OCI-LY3 (cell line): Measurements from ENCODE around the gene JSRP1.

ENCODE experiments used
- H2AFZ ChIP-seq: fragments of 200-600, 300-600 bp; shearing (Covaris generic); 2 replicates; pipeline ENCODE4 v1.6.0; 2014; ENCODE audit warnings: antibody characterized with exemption, low read depth, low read length
- H3K27ac ChIP-seq: fragments of 200-600, 300-600 bp; sonication (generic); 2 replicates; pipeline ENCODE4 v1.5.1; 2014; ENCODE audit warnings: mild to moderate bottlenecking, low read length, moderate library complexity, mixed read lengths
- H3K27me3 ChIP-seq: fragments of 200-600, 300-600 bp; sonication (generic); 2 replicates; pipeline ENCODE4 v1.6.1; 2014; ENCODE audit warnings: low read depth, low read length, mixed read lengths
- H3K36me3 ChIP-seq: fragments of 200-600, 300-600 bp; sonication (generic); replicated peaks from 2 replicates; pipeline ENCODE3; 2014; ENCODE audit warnings: low read depth, low read length, mixed read lengths
- H3K4me1 ChIP-seq: fragments of 300-600, 200-600 bp; sonication (generic); 2 replicates; pipeline ENCODE4 v1.6.1; 2014; ENCODE audit warnings: low read length, mixed read lengths
- H3K4me2 ChIP-seq: fragments of 200-600, 300-600 bp; sonication (generic); 2 replicates; pipeline ENCODE4 v1.6.1; 2014; ENCODE audit warnings: low read length, mixed read lengths
- H3K4me3 ChIP-seq: fragments of 300-600, 200-600 bp; sonication (generic); 2 replicates; pipeline ENCODE4 v1.5.1; 2014; ENCODE audit warnings: antibody characterized with exemption, mild to moderate bottlenecking, low read length, moderate library complexity
- H3K79me2 ChIP-seq: fragments of 300-600, 200-600 bp; shearing (Covaris generic); 2 replicates; pipeline ENCODE4 v1.6.1; 2014; ENCODE audit warnings: mild to moderate bottlenecking, low read length, mixed read lengths
- H3K9ac ChIP-seq: fragments of 300-600, 200-600 bp; shearing (Covaris generic); 2 replicates; pipeline ENCODE4 v1.6.0; 2014; ENCODE audit warnings: mild to moderate bottlenecking, low read length, moderate library complexity
- H3K9me3 ChIP-seq: fragments of 200-600, 300-600 bp; shearing (Covaris generic); 2 replicates; pipeline ENCODE4 v1.6.1; 2014; ENCODE audit warnings: low read length, mixed read lengths; ENCODE audit not compliant: insufficient read depth
- H4K20me1 ChIP-seq: fragments of 200-600, 300-600 bp; sonication (generic); 2 replicates; pipeline ENCODE4 v1.6.1; 2016; ENCODE audit warnings: low read length, mixed read lengths; ENCODE audit not compliant: insufficient read depth
- EZH2phosphoT487 ChIP-seq: fragments of 200-600 bp; shearing (Covaris generic); IDR thresholded peaks from 2 replicates; pipeline ENCODE4 v1.6.1; 2018; ENCODE audit warnings: antibody characterized with exemption, mixed run types, low read depth
- TF ChIP-seq, protein P1 (sequence below): fragments of 200-600, 300-600 bp; sonication (generic); IDR thresholded peaks from 2 replicates; pipeline ENCODE4 v1.5.1; 2014; ENCODE audit warnings: antibody characterized with exemption, low read length, low read depth

JSRP1 gene

GRCh38 chr19:2291185-2291751 is 35.1 kb upstream of the JSRP1 start:
- H3K36me3 ChIP-seq, result no peaks in the 10 kb centered on the region
- peaks cover 18% of the 10 kb centered on the region for H3K4me1 ChIP-seq
- no peak overlapping the region for H3K4me3 ChIP-seq
- H3K4me2 ChIP-seq, result no peak overlapping the region
- no peaks in the 10 kb centered on the region for H4K20me1 ChIP-seq
- H3K9me3 ChIP-seq, result no peaks in the 10 kb centered on the region
- no peak overlapping the region for H3K27ac ChIP-seq
- H3K27me3 ChIP-seq, result peaks cover 26% of the 10 kb centered on the region
- H3K79me2 ChIP-seq, result no peaks in the 10 kb centered on the region
- no peak overlapping the region for H3K9ac ChIP-seq
- no peak overlapping the region for H2AFZ ChIP-seq
- TF ChIP-seq, protein P1, sequence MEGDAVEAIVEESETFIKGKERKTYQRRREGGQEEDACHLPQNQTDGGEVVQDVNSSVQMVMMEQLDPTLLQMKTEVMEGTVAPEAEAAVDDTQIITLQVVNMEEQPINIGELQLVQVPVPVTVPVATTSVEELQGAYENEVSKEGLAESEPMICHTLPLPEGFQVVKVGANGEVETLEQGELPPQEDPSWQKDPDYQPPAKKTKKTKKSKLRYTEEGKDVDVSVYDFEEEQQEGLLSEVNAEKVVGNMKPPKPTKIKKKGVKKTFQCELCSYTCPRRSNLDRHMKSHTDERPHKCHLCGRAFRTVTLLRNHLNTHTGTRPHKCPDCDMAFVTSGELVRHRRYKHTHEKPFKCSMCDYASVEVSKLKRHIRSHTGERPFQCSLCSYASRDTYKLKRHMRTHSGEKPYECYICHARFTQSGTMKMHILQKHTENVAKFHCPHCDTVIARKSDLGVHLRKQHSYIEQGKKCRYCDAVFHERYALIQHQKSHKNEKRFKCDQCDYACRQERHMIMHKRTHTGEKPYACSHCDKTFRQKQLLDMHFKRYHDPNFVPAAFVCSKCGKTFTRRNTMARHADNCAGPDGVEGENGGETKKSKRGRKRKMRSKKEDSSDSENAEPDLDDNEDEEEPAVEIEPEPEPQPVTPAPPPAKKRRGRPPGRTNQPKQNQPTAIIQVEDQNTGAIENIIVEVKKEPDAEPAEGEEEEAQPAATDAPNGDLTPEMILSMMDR, result no peak
- no peak for TF ChIP-seq EZH2phosphoT487

GRCh38 chr19:2290441-2291184 is 34.4 kb upstream of the JSRP1 start:
- Histone ChIP-seq H4K20me1 (no peaks in the 10 kb centered on the region), H3K27me3 (peaks cover 26% of the 10 kb centered on the region), H3K4me1 (peaks cover 22% of the 10 kb centered on the region), H3K79me2 (no peaks in the 10 kb centered on the region), H2AFZ (no peak overlapping the region), H3K36me3 (no peaks in the 10 kb centered on the region), H3K9me3 (no peaks in the 10 kb centered on the region), H3K4me2 (peak overlapping the region; percentile 97; the same call in 1 of the 2 replicates), H3K27ac (no peak overlapping the region), H3K4me3 (0 out of 2 replicates have a peak overlapping the region, but pooled peaks have one; percentile 77), H3K9ac (no peak overlapping the region)
- TF ChIP-seq, protein P1, result no peak
- TF ChIP-seq EZH2phosphoT487, result no peak

- Histone ChIP-seq H3K9ac (peak overlapping the region; percentile 68), H2AFZ (peak overlapping the region; percentile 68), H3K36me3 (no peaks in the 10 kb centered on the region), H3K9me3 (no peaks in the 10 kb centered on the region), H3K27ac (peak overlapping the region; percentile 50), H3K79me2 (no peaks in the 10 kb centered on the region), H4K20me1 (no peaks in the 10 kb centered on the region), H3K27me3 (peaks cover 26% of the 10 kb centered on the region), H3K4me2 (peak overlapping the region; percentile 97), H3K4me1 (peaks cover 22% of the 10 kb centered on the region), H3K4me3 (peak overlapping the region; percentile 77)
- TF ChIP-seq, protein P1, result no peak
- TF ChIP-seq EZH2phosphoT487, result no peak
Observed at GRCh38 chr19:2289714-2290435, 33.7 kb upstream of the JSRP1 start.
